ENCODE measurements around the gene RSRC1. TPM values are rescaled to one million over a fixed set of nuclear protein-coding genes. Genes with fewer than 3 reads are reported as not detected.

RSRC1 gene
- total and polyA plus RNA-seq, 2 of the 13 experiments (the other 11 are each of a cell fraction or from before 2014, with no cell fraction given): 4.9 to 63.0 TPM

GRCh38 chr3:158110658-158111018 is 749 bp downstream of the RSRC1 start (continued):
- TF ChIP-seq PRDM15 (CRISPR knock-in tag; IDR thresholded peaks at IDR 0.05): 0 out of 2 replicates have a peak, but pooled peaks have one; percentile 47

GRCh38 chr3:158111861-158112260 is 2.0 kb downstream of the RSRC1 start:
- ATAC-seq: no peak
- H3K4me2 ChIP-seq (ENCODE audit: low read depth, low read length): 0 out of 2 replicates have a peak overlapping the region, but pooled peaks have one; percentile 8
- H3K4me3 ChIP-seq (replicated peaks in 1 of 3; ENCODE audit: insufficient read depth in 1 of 3, low read depth in 2 of 3, low read length in 3 of 3): no peak overlapping the region
- no peak overlapping the region for H3K9ac ChIP-seq (ENCODE audit: insufficient read depth, low read depth, low read length)
- H4K20me1 ChIP-seq (ENCODE audit: insufficient read depth, low read length): no peaks in the 10 kb centered on the region
- H3K27ac ChIP-seq (ENCODE audit: extremely low read length, insufficient read depth, low read length): no peak overlapping the region
- no peak overlapping the region for H2AFZ ChIP-seq (ENCODE audit: low read length)
- H3K27me3 ChIP-seq (ENCODE audit: control insufficient read depth in 1 of 2, insufficient read depth in 2 of 2, low read length in 2 of 2): peaks cover 3 to 19% of the 10 kb centered on the region in 2 experiments; a peak in 4 of 5 replicates
- H3K36me3 ChIP-seq (replicated peaks in 1 of 2; ENCODE audit: control insufficient read depth in 1 of 2, insufficient read depth in 2 of 2, low read length in 2 of 2): no peaks in the 10 kb centered on the region
- POLR2A ChIA-PET: no interaction called here
- in situ Hi-C loops (cut with HindIII; ENCODE audit: extremely low pct_ligation_motif_present, low pct_unique_long_range_greater_than_20kb): no loop called here
- FAIRE-seq: no peak
- H3K79me2 ChIP-seq (ENCODE audit: insufficient read depth, low read length): peaks cover 38% of the 10 kb centered on the region
- CTCF ChIA-PET (ENCODE audit: low intra/inter-chr PET ratio, low total read pairs): no interaction called here
- no peak for DNase-seq (ENCODE audit: low spot score)
- BruUV-seq (replicated peaks): no TSS peak
- intact Hi-C loops (cut with micrococcal nuclease; ENCODE audit: unreplicated experiment): no loop called here
- peaks cover 36% of the 10 kb centered on the region for H3K4me1 ChIP-seq (ENCODE audit: insufficient read depth, low read length)
- WGBS (ENCODE audit: low lambda C conversion rate): 84% methylated on average over 2 of the region's 2 CpGs
- 0 out of 2 replicates have a peak, but pooled peaks cover 4% of the 10 kb centered on the region for H3K9me3 ChIP-seq (ENCODE audit: low read length)
- no peak for TF ChIP-seq ZNF724P (CRISPR knock-in tag; IDR thresholded peaks at IDR 0.05; ENCODE audit: borderline replicate concordance)
- no peak for TF ChIP-seq ZNF503 (CRISPR knock-in tag; IDR thresholded peaks at IDR 0.05)
- TF ChIP-seq CHCHD3 (CRISPR knock-in tag; IDR thresholded peaks at IDR 0.05): no peak
- TF ChIP-seq ZNF614 (CRISPR knock-in tag; IDR thresholded peaks at IDR 0.05; ENCODE audit: borderline replicate concordance): no peak
- no peak for TF ChIP-seq ZNF570 (CRISPR knock-in tag; IDR thresholded peaks at IDR 0.05; ENCODE audit: borderline replicate concordance)
- no peak for TF ChIP-seq ZNF30 (CRISPR knock-in tag; IDR thresholded peaks at IDR 0.05)
- no peak for TF ChIP-seq HOMEZ (CRISPR knock-in tag; IDR thresholded peaks at IDR 0.05; ENCODE audit: low read depth)
- no peak for TF ChIP-seq ZNF652 (CRISPR knock-in tag; IDR thresholded peaks at IDR 0.05; ENCODE audit: borderline replicate concordance, low read depth)
- no peak for TF ChIP-seq ZBTB38 (CRISPR knock-in tag; IDR thresholded peaks at IDR 0.05)
- no peak for TF ChIP-seq ZNF282 (IDR thresholded peaks at IDR 0.05; ENCODE audit: partially characterized antibody)
- TF ChIP-seq IKZF5 (CRISPR knock-in tag; IDR thresholded peaks at IDR 0.05): no peak
- TF ChIP-seq GLMP (CRISPR knock-in tag; IDR thresholded peaks at IDR 0.05; ENCODE audit: borderline replicate concordance): no peak
- no peak for TF ChIP-seq SIN3B (IDR thresholded peaks at IDR 0.05; ENCODE audit: low read length)

Measured in HepG2 (cell line).